Adrenal gland (tissue), 5 donors: Measurements from ENCODE around the gene GPX8.

Source experiments
- CTCF ChIP-seq, 6 experiments: fragments of 450-650 bp in 4 of 6; fragments of 200-600 bp in 2 of 6; sonication (generic) in 1 of 6; IDR thresholded peaks; 1 replicate in 5 of 6; 2 replicates in 1 of 6; pipeline versions ENCODE4 v1.5.1 to v1.8.0; 2016 to 2021; ENCODE audit warnings: antibody characterized with exemption in 6 of 6, mild to moderate bottlenecking in 2 of 6, moderate library complexity in 1 of 6
- POLR2A ChIP-seq, 2 donors: fragments of 450-650 bp; IDR thresholded peaks; one replicate each; pipeline ENCODE4 v1.6.1; 2017; ENCODE audit warnings: antibody characterized with exemption in 2 of 2, mild to moderate bottlenecking in 2 of 2, moderate library complexity in 1 of 2
- donor health status: DM: no; HTN: no; CAD: no.

DNA sequence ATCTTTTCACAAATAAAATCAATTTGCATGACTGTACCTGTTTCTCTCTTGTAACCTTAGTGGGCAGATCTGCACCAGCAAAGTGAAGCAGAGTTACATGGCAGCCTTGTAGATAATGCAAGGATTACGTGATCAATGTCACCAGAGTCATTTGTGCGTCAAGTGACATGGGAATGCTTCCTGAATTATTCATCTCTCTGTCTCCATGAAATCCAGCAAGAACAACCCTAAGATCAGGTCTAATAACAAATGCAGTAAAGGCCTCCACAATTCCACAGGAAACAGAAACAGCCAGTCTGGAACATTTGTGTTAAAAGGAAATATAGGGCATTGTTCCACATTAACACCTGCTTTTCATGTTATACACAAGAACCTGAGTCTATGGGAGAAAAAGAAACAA lies 49.8 kb upstream of the GPX8 start:
- TF ChIP-seq CTCF (IDR thresholded peaks at IDR 0.05) (no peak), POLR2A (IDR thresholded peaks at IDR 0.05) (no peak)
